Right forelimb (tissue), 1 donor: ENCODE results near the gene FRMD4A.
A peak's percentile ranks its signal among the peaks of the same experiment; 100 is the strongest.

Experiments used
- DNase-seq: peaks from one replicate; pipeline ENCODE4 v3.0.0-alpha.2; 2018

The FRMD4A gene

GRCh38 chr10:14330388-14331061 is at the start of gene FRMD4A:
Gene FRMD4A (minus strand): TSS chr10:14330924.
- no peak for DNase-seq

GRCh38 chr10:14379556-14380280 is 49.0 kb upstream of the FRMD4A start:
- DNase-seq: no peak

GRCh38 chr10:14378387-14378960 is 47.8 kb upstream of the FRMD4A start:
- DNase-seq: no peak

- no peak for DNase-seq
Observed at GRCh38 chr10:14377591-14378175, 47.0 kb upstream of the FRMD4A start.

GRCh38 chr10:14374745-14375445 is 44.2 kb upstream of the FRMD4A start:
- no peak for DNase-seq

- no peak for DNase-seq
Observed at GRCh38 chr10:14372606-14373005, 41.9 kb upstream of the FRMD4A start.

GRCh38 chr10:14371581-14371980 is 40.9 kb upstream of the FRMD4A start:
- DNase-seq: peak; percentile 50

GRCh38 chr10:14370894-14371293 is 40.2 kb upstream of the FRMD4A start:
- no peak for DNase-seq

GRCh38 chr10:14369906-14370305 is 39.2 kb upstream of the FRMD4A start:
- no peak for DNase-seq

GRCh38 chr10:14366760-14367159 is 36.0 kb upstream of the FRMD4A start:
- no peak for DNase-seq

GRCh38 chr10:14365266-14365665 is 34.5 kb upstream of the FRMD4A start:
- DNase-seq: no peak

- DNase-seq: no peak
Observed at GRCh38 chr10:14362104-14362503, 31.4 kb upstream of the FRMD4A start.

GRCh38 chr10:14360961-14361360 is 30.2 kb upstream of the FRMD4A start:
- no peak for DNase-seq

- no peak for DNase-seq
Observed at GRCh38 chr10:14360515-14360914, 29.8 kb upstream of the FRMD4A start.

- no peak for DNase-seq
Observed at GRCh38 chr10:14358886-14359573, 28.3 kb upstream of the FRMD4A start.

- DNase-seq: no peak
Observed at GRCh38 chr10:14356921-14357320, 26.2 kb upstream of the FRMD4A start.

- DNase-seq: no peak
Observed at GRCh38 chr10:14355750-14356149, 25.0 kb upstream of the FRMD4A start.

- DNase-seq: no peak
Observed at GRCh38 chr10:14353291-14353913, 22.7 kb upstream of the FRMD4A start.

GRCh38 chr10:14350006-14350405 is 19.3 kb upstream of the FRMD4A start:
- no peak for DNase-seq

GRCh38 chr10:14349081-14349480 is 18.4 kb upstream of the FRMD4A start:
- no peak for DNase-seq

GRCh38 chr10:14345262-14345661 is 14.5 kb upstream of the FRMD4A start:
- DNase-seq: no peak
